Stimulated activated CD8-positive, alpha-beta memory T cell treated with anti-CD3 and anti-CD28 coated beads, Interleukin-12 subunit alpha, Interleukin-12 subunit beta, amount 100 ng/mL, for 24 hours (primary cell): ENCODE results near the gene GPSM1.

ENCODE experiments used
- DNase-seq: peaks from one replicate; pipeline ENCODE4 v3.0.0-alpha.2; 2020; ENCODE audit errors: extremely low read depth

The GPSM1 gene

GRCh38 chr9:136375096-136375495, 47.8 kb downstream of the GPSM1 start:
- DNase-seq = no peak

GRCh38 chr9:136376457-136376856, 49.1 kb downstream of the GPSM1 start:
- DNase-seq = no peak

DNA sequence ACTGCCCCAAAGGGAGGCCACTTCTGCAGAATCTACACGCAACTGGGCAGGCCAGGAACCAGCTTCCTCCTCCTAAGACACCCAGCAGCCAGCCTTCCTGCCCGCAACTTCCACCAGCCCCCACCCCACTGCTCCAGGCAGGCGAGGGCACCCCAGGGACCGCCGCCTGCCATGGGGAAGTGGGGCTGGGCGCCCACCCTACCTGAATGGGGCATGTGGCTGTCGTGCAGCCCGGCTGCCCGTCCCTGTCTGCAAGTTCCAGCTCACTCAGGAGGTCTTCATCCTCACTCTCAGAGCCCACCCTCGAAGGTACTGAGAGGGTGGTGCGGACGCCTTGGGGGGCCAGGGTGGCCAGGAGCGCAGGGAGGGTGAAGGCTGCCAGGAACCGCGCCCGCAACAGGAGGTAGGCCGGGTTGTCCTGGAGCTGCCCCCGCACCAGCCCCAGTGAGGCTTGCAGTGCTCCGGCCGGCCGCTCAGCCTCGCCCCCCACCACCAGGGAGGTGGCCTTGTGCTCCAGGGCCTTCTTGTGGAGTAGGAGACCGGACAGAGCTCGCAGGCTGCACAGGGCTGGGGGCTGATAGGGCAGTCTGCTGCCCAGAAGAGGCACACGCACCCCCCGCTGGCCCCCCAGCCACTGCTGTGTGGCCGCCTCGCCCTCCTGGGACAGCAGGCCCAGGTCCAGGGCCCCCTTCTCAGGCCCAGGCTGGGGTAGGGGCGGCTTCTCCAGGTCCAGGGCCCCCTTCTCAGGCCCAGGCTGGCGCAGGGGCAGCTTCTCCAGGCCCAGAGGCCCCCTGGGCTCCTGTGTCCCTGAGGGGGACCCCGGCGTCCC, 50.2 kb downstream of the GPSM1 start:
- DNase-seq = no peak

DNA sequence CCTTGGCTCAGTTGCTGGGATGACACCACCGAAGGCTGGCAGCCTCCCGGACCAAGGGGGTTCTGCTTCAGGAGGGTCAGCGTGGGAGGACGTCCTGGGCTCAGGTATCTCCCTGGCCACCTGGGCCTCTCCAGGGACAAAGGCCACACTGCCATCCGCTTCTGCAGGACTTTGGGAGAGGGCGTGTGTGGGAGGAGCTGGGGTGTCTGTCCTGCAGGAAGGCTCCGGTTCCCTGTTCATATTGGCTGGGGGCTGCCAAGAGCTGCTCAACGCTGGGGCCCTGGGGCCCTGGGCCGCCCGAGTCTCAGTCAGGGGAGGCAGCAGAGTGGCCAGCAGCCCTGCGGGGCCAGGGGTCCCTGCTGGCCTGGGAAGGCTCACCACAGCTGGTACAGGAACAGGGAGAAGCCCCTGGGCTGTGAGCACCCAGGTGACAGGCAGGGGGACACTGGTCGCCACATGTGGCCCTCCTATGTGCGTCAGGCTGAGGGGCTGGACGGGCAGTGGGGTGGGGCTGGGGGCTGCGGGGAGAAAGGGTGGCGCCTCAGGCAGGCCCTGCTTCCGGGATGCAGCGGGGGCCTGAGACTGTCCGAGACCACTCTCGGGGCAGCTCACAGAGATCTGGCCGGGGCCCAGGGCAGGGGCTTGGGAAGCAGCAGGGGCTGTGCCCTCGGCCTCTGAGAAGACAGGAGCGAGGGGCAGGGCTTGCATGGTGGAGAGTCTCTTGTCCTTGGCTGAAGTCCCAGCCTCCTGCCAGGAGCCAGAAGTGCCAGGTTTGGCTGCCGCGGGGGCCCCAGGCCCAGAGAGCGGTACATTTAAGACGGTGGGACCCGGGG, 51.0 kb downstream of the GPSM1 start:
- no peak for DNase-seq

DNA sequence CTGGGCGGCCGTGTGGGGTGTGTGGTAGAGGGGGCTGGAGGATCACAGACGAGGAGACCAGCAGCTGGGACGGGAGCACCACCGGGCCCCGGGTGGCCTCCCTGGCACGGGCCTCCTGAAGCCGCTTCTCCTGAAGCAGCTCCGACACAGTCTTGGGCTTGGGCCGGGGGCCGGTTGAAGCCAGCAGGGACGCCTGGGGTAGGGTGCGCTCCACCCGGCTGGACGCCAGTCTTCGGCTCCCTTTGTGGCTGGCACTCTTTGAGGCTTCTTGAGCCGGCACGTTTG, 51.6 kb downstream of the GPSM1 start:
- DNase-seq = no peak

GRCh38 chr9:136379401-136379800, 52.1 kb downstream of the GPSM1 start:
- no peak for DNase-seq

DNA sequence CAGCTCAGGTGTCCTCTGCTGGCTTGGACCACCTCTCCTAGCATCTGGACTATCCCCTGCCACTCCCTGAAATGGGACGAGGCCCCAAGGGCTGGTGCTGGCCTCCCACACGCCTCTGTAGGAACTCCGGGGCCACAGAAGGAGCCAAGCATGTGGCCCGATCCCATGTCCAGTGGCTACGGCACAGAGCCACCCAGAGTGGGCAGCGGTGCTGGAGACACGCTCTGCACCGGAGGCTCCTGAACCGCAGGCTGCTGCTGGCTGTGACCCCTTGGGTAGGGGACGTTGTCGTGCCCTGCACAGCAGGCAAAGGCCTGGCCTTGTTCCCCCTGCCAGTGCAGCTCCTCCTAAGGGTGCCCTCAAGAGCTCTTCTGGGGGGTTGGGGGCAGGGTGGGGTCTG, 52.6 kb downstream of the GPSM1 start:
- no peak for DNase-seq

- DNase-seq = no peak
Observed at GRCh38 chr9:136380381-136380780, 53.0 kb downstream of the GPSM1 start.

- no peak for DNase-seq
Observed at GRCh38 chr9:136381311-136381710, 54.0 kb downstream of the GPSM1 start.

DNA sequence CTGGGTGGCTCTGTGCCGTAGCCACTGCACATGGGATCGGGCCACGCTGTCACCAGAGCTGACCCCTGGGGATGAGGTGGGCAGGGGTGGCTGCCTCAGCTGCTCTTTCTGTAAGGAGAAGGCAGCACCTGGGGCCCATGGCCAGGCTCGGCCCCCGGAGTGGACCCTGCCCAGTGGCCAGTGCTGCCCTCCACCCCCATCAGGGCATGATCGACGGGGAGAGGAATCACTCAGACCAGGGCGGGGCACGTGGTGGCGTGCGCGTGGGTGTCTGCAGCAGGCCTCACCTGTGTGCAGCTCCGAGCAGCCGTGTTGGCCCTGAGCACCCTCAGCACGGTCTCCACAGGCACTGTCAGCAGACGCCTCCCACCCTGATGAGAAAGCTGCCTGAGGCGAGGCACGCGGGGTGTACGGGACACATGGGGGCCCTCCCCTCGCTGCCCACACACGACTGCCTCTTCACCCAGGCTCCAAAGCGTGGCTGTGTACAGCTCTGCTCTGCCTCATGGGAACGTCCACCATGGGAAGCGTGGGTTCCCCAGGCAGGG, 54.7 kb downstream of the GPSM1 start:
- DNase-seq = no peak

- no peak for DNase-seq
Observed at GRCh38 chr9:136383436-136383835, 56.1 kb downstream of the GPSM1 start.

- no peak for DNase-seq
Observed at GRCh38 chr9:136385015-136385414, 57.7 kb downstream of the GPSM1 start.

DNA sequence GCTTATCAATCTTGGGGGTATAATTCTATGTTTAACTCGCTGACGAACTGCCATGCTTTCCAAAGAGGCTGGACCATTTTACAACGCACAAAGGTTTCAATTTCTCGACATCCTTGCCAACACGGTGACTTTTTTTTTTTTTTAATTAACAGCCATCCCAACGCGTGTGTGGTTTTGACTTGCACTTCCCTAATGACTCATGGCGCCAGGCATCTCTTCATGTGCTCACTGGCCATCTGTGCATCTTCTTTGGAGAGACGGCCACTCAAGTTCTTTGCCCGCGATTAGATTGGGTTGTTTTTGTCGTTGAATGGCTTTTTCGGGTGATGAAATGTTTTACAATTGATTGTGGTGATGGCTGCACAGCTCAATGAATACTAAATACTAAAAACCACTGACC, 58.7 kb downstream of the GPSM1 start:
- DNase-seq = no peak

GRCh38 chr9:136387217-136387616, 59.9 kb downstream of the GPSM1 start:
- no peak for DNase-seq

DNA sequence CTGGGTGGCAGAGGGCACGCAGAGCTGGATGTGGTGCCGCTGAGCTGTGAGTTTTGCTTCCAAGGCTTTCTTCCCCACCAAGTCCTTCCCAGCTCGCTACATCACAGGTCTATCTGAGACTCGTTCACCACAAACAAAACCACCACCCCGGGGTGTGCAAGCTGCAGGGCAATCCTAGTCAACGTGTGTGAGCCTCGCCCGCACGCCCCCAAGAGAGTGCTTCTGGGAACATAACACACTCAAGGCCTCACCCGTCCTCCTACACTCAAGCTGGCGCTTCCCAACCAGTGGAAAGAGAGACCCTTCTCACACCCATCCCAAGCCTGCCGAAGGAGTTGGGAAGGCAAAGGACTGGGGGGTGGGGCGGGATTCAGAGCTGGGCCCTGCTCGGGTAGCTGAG, 62.1 kb downstream of the GPSM1 start:
- no peak for DNase-seq

GRCh38 chr9:136391737-136392537, 64.6 kb downstream of the GPSM1 start:
- no peak for DNase-seq

DNA sequence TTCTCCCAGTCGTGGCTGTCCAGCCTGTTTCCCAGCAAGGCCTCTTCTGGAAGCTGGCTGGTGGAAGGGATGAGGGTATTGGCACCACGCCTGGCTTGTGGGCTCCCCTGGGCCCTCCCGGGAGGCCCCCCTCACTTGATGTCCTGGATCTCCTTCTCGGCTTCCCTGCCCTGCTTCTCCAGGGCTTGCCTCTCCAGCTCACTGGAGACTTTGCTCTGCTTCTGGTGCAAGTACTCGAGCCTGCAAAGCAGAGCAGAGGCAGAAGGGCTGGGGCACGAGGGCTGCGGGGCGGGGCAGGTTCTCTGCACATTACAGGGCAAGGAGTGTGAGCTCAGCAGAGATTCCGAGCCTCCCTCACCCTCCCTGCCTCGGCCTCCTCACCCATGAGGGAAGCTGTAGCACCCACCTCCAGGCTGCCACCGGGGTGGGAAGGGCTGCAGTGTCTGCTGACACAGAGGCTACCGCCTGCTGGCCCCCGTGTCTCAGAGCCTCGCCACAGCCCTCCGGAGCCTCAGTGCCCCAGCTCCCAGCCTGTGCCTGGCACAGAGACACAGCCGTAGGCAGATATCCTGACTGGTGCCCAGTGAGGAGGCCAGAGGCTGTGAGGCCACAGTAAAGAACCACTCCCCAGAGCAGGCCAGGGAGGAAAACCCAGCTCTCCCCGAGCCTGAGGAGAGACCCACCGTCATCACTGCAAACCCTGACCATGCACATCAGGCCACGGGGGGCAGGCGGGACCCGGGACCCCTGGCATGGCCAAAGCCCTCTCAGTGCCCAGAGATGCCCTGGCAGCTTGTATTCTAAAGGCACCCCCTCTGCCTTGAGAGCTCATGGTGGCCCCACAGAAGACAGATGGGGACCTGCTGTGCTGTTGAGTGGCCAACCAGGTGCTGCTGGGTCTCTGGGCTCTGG, 65.5 kb downstream of the GPSM1 start:
- DNase-seq = no peak

DNA sequence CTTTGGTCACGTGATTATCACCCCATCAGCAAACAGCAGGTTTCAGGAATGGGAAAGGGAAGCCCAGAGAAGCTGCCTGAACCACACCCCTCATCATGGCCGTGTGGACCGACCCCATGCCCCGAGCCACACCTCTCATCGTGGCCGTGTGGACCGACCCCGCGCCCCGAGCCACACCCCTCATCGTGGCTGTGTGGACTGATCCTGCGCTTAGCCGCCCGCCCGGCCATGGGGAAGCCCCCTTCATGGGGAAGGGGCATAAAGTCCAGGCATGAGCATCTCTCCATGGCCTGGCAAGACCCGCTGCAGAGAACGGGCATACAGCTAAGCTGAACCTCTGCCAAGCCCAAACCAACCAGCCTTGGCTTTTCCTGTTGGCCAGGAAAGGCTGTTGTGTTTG, 66.2 kb downstream of the GPSM1 start:
- no peak for DNase-seq

GRCh38 chr9:136394312-136395019, 67.1 kb downstream of the GPSM1 start:
- no peak for DNase-seq

DNA sequence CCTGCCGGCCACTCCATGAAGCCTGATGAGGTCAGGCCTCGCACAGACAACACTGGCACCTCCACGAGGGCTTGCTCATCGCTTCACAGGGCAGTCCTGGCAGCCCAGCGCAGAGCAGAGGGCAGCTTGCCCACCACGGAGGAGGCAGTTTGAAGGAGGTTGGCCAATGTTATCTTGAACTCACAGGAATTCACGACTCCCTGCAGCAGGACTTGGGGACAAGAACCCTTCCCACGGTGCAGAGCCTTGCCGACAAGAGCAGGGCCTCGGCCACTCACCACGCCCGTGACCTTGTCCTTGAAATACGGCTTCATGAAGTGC, 67.6 kb downstream of the GPSM1 start:
- DNase-seq = no peak
